Progenitor cell of endocrine pancreas (in vitro differentiated cells): ENCODE measurements around the gene ABHD17C. TPM values are rescaled to one million over a fixed set of nuclear protein-coding genes. Genes with fewer than 3 reads are reported as not detected.

Experiments
- DNase-seq: peaks from one replicate; pipeline ENCODE4 v3.0.0; 2021; ENCODE audit warnings: low spot score; ENCODE audit not compliant: unreplicated experiment
- H3K27ac Mint-ChIP-seq: 2 replicates; pipeline ENCODE4 v1.8.0; 2021; ENCODE audit warnings: mild to moderate bottlenecking, moderate library complexity, mixed read lengths
- H3K27me3 Mint-ChIP-seq: 2 replicates; pipeline ENCODE4 v1.8.0; 2021; ENCODE audit warnings: mixed read lengths
- H3K36me3 Mint-ChIP-seq: 2 replicates; pipeline ENCODE4 v1.8.0; 2022; ENCODE audit warnings: mixed read lengths; ENCODE audit not compliant: insufficient read depth
- H3K4me1 Mint-ChIP-seq: 2 replicates; pipeline ENCODE4 v1.8.0; 2021; ENCODE audit warnings: low read depth, mixed read lengths
- H3K4me3 Mint-ChIP-seq: 2 replicates; pipeline ENCODE4 v1.8.0; 2021; ENCODE audit warnings: low read depth, mild to moderate bottlenecking, moderate library complexity, mixed read lengths
- H3K9me3 Mint-ChIP-seq: 2 replicates; pipeline ENCODE4 v1.8.0; 2021; ENCODE audit warnings: low read depth, mixed read lengths
- CTCF ChIP-seq: fragments of 200-600 bp; sonication (generic); IDR thresholded peaks from one replicate; pipeline ENCODE4 v1.5.0; 2021; ENCODE audit warnings: antibody characterized with exemption, mild to moderate bottlenecking; ENCODE audit not compliant: unreplicated experiment
- total RNA-seq: library from RNA; stranded (reverse); gene quantifications from 2 replicates; pipeline ENCODE4 v1.2.1, GENCODE V29; 2021

Gene ABHD17C
- total RNA-seq, 1 donor from 2014 or later = 19.8 TPM

DNA sequence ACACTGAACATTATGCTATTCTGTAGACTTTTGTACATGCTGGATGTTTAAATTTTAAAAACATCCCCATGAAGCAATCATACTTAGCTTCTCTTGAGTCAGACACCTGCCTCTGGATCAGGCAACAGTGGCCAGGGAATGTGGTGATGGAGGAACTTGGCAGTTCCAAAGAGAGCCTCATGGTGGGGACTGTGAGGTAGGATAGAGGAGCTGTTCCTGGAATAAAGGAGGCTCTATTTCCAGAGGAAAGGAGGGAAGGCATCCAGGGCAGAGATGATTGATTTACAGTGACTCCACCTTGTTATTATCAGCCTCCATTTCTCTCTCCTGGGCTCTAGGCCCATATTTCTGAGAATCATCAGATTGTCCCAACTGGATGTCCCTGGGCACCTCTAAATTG is 35.0 kb upstream of the ABHD17C start:
- Mint-ChIP-seq H3K27me3 (no peaks in the 10 kb centered on the region), H3K4me3 (no peak overlapping the region), H3K9me3 (no peaks in the 10 kb centered on the region), H3K27ac (no peak overlapping the region), H3K4me1 (no peaks in the 10 kb centered on the region), H3K36me3 (no peaks in the 10 kb centered on the region)
- peak; percentile 65 for TF ChIP-seq CTCF
- DNase-seq = peak; percentile 17

DNA sequence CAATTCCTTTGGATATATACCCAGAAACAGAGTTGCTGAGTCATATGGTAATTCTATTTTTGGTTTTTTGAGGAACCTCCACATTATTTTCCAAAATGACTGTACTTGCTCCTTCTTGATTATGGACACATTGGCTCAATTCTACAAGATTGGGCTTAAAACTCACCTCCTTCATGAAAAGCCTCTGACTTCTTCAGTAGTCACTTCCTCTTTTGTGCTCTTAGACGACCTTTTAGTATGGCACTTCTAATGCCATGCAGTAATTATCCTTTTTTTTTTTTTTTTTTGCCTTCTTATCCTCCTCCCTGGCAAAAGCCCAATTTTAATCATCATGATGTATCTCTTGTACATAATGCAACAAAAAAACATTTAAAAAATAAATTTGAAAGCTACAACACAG is 33.0 kb upstream of the ABHD17C start:
- Mint-ChIP-seq H3K4me3 (no peak overlapping the region), H3K36me3 (no peaks in the 10 kb centered on the region), H3K4me1 (no peaks in the 10 kb centered on the region), H3K9me3 (no peaks in the 10 kb centered on the region), H3K27me3 (no peaks in the 10 kb centered on the region), H3K27ac (no peak overlapping the region)
- no peak for TF ChIP-seq CTCF
- no peak for DNase-seq

- H3K4me1 Mint-ChIP-seq = no peaks in the 10 kb centered on the region
- no peak for TF ChIP-seq CTCF
- no peak overlapping the region for H3K4me3 Mint-ChIP-seq
- no peak overlapping the region for H3K27ac Mint-ChIP-seq
- no peaks in the 10 kb centered on the region for H3K36me3 Mint-ChIP-seq
- no peaks in the 10 kb centered on the region for H3K27me3 Mint-ChIP-seq
- no peak for DNase-seq
- H3K9me3 Mint-ChIP-seq = no peaks in the 10 kb centered on the region
Measured at GRCh38 chr15:80662757-80663553, 32.2 kb upstream of the ABHD17C start.

DNA sequence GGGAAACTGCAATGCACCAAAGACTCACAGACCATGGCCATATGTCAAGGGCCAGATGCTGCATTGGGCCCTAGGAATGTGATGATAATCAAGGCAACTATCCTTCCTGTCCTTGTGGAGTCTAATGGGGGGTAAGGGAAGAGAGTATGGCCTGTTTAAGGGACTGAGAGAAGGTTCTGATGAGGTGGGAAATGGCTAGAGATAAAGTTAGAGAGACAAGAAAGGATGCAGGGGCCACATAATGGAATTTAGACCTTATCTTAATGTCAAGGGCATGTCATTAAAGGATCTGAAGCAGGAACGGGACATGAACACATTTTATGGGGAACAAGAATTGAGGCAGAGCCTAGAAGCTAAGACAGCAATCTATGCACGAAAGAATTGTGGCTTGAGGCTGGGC is 30.0 kb upstream of the ABHD17C start:
- TF ChIP-seq CTCF = no peak
- Mint-ChIP-seq H3K36me3 (no peaks in the 10 kb centered on the region), H3K4me3 (no peak overlapping the region), H3K4me1 (peaks cover 7% of the 10 kb centered on the region), H3K27ac (no peak overlapping the region), H3K27me3 (no peaks in the 10 kb centered on the region), H3K9me3 (no peaks in the 10 kb centered on the region)
- DNase-seq = no peak

DNA sequence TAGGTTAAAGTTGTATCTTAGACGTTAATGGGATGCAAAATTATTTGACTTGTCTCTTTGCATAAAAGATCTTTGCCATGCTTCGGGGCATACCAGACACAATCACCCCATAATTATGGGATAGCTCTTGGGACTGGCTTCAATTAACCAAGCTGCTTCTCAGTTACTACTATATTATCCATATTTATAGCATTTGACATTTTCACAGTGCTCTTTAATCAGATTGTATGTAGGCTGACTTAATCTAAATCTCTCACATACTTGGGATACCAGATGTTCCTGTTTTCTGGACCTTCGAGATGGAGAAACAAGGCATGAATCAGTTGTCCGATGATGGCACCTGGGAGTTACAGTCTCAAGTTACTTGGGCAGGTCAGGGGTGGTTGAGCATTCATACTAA is 27.2 kb upstream of the ABHD17C start:
- Mint-ChIP-seq H3K36me3 (no peaks in the 10 kb centered on the region), H3K4me1 (peaks cover 7% of the 10 kb centered on the region), H3K4me3 (no peak overlapping the region), H3K27ac (no peak overlapping the region), H3K9me3 (no peaks in the 10 kb centered on the region), H3K27me3 (no peaks in the 10 kb centered on the region)
- no peak for DNase-seq
- TF ChIP-seq CTCF = no peak
